HG02840 (cell line): ENCODE data around the gene YIPF5.

Experiments
- ATAC-seq: cut with Tn5 transposase; IDR thresholded peaks from one replicate; pipeline ENCODE4 v1.9.1; 2021; ENCODE audit warnings: mild to moderate bottlenecking, moderate library complexity, moderate number of reproducible peaks; ENCODE audit not compliant: unreplicated experiment, low FRiP score

Gene YIPF5

DNA sequence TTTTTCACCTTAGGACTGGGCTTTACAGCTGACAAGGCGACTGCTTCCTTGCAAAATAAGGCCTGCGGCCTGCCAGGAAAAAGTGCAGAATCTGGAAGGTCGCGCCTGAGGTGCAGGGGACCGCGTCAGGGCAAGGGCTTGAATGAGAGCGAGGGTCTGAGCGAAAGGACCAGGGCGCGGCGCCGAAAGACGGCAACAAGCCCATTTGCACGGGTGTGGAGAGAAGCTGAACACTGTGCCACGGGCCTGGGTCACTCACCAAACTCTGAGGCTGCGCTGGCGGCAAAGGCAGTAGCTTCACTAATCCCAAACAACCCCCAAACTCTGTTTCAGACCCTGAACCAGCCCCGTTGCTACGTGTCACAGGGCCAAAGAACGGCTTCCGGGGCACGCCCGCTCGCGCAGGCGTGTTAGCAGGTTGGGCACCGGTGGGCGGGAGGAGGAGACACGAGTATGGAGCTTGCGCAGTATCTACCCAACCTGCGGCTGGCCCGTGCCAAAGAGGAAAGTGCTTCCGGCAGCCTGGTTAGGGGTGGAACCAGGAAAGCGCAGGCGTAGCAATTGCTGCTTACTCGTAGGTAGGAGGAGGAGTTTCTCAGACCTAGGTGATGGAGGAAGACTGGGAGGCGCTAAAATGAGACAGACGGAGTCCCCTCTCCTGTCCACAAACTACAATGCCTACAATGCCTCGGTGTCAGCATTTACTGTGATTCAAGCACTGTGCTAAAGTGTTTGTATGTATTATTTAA lies at the start of gene YIPF5, which contains the start of gene KCTD16:
Gene YIPF5, minus strand, starts transcription at position 384 of the 749 bp plus-strand sequence. CDS start 704 bp downstream, outside the sequence.
Gene KCTD16, plus strand, starts transcription at position 598 of the 749 bp plus-strand sequence.
- ATAC-seq, result peak; percentile 100

DNA sequence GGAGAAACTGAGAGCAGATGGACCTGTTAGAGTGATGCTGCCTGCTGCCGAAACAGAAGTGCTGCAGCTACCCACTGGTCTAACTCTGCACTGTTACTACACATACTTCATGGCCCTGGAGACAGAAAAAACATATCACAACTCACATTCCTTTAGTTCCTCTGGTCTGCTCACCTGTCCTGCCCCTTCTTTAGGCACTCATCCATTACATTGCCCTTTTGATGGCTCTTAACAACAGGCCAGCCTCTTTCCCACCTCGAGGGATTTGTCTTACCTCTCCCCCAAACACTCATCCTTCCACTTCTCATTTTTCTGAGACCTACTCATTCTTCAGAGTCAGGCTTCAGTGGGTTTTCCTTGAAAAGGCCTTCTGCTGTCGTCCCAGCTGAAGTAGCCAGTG lies 49.4 kb upstream of the YIPF5 start:
- no peak for ATAC-seq

DNA sequence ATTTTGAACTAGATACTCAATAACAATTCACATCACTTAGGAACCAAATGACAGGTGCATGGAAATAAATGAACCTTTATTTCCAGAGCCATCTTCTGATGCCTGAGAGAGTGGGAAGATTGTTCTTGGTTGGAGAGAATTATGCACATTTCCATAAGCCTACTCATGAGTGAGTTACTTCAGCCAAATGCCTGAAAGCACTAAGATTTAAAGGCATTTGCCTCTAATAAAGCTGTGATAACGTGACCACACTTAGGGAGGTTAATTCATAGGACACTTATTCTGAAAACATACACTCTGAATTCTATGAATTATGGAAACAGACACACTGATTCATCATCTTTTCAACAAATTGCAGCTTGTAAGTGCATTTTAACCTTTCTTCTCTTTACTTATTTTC lies 40.2 kb upstream of the YIPF5 start:
- no peak for ATAC-seq

DNA sequence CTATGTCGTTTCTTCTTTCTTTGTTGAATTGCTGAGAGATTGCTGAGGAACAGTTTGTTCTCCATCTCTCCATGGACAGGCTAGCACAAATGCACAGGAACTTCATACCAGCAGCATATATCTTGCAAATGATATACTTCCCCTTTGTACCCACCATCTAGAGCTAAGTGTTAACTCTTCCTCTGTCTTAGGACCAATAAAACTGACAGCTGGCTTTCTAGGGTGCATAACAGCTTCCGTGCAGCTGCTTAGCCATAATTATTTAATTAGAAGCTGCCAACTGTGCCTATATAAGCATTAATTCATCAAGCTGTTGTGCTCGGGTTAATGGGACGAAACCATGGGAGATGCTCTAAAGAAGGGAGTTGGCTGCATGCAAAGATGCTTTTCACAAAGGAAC lies 38.9 kb upstream of the YIPF5 start:
- no peak for ATAC-seq

DNA sequence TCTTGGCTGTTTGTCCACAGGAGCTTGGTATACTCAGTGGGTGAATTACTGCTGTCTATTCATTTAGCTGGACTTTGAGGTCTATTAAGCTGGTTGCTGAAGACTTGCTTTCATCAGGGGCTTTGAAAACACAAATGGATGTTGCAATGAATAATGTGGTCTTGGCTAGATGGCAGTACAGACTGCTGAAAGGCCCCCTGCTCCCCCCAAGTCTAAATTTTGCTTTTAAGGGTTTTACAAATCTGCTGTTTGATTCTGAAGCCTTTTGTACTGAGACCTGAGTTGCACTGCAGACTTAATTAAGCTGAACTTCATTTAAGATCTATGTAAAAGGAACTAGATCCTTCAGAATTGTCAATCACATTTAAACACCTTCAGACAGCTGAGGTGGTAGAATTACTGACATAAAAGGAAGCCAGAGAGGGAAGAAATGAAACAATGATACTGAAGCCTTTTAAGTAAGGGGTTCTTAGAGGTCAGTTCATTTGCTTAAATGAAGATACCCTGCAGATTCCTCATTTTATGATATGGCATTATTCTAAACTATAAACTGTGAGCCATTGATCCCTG lies 37.5 kb upstream of the YIPF5 start:
- no peak for ATAC-seq

DNA sequence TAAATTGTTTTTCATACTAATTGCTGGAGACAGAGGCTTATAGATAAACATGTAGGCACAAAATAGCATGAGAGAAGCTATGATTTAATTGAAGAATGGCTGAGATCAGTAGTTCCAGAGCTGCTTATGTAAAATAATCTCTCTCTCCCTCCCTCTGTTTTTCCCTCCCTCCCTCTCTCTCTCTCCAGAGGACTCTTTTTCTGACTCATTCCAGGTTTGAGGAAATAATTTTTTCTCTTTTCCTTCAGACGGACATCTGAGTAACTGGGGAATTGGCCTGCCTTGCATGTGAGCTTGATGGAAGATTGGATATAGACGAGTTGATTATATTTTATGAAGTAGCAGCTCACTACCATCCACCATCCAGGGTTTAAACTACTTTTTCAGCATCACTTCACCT lies 35.7 kb upstream of the YIPF5 start:
- no peak for ATAC-seq

DNA sequence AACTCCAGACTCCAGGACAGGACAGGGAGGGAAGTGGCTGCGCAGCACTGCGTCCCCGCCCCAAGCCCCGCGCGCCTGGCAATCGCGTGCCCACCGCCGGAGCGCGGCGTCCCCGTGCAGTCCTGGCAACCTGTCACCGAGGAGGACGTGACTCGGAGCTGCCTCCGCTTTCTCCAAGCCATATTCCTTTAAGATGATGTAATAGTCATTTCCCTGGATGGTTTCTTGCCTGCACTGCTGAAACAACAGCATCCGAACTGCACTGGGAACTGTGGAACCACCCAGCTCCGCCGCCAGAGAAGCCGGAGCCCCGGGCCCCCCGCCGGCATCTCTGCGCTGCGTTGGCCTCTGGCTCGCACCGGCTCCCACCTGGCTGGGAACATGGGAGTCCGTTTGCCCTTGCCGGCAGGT lies 34.7 kb upstream of the YIPF5 start:
- no peak for ATAC-seq

DNA sequence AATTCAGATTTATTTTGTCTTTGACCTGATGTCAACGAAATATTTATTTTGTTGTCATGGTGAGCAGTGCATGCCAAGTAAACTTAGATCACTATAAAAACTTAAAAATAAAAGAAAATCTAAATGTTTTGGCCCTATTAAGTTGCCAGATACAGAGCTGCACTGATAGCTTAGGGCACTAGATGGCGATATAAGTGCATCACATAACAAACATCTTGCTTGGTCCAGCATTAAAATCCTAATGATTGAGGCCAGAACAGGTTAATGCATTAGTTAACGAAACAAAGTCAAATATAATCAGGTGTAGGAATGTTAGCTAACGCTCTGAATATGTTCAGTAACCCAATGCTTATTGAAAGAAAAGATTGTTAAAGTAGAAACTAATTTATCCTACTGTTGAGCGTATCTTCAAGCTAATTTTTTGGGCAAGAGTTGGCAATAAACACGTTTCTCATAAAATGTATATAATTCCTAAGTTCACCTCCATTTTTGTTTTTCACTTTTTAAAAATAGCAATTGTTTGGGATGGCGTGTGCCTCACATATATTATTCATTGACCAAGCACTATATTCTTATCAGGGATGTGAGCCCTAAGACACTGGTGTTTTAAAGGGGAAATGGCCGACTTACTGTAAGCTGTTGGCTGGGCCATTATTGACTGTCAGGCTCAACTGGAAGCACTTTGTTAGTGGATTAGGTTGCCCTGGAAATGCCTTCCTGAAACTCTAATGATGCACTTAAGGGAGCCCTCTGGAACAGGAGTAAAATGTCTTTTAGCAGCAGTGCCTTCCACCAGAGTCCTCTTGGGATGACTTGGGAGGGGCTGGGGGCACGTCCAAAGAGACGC lies 33.5 kb upstream of the YIPF5 start:
- peak; percentile 71 for ATAC-seq

DNA sequence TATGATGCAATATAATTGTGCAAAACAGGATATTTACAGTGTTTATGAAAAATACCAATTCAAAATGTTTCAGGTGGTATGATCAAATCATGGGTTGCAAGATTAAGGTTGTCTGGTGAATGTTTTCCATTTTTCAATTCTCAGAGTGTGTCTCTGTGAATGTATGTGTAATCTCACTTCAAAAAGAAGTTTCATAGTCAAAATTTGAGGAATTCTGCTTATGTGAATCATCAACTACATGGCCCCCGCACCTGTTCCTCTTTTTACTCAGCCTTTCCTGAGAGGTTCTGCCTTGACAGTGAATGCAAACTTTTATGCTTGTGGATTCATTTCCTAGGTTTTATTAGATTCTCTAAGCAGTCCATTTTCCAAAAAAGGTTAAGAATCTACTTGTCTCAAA lies 32.3 kb upstream of the YIPF5 start:
- ATAC-seq, result no peak

DNA sequence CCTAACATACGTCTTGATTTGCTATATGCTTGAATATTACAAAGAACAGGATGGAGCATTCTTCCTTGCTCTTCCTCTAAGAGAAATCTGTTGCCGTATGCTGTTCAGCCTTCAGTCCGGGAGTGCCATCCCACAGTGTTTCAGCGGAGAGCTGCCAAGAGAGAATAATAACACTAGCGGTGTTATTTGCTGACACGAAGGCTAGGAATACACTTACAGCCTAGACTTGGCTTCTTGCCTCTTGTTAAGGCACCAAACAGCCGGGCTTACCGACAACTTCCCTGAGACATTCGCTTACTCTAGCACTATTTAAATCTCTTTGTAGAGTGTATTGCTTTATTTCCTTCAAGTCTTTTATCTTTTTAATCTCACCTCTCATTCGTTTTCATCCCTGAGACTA lies 31.6 kb upstream of the YIPF5 start:
- ATAC-seq, result no peak

DNA sequence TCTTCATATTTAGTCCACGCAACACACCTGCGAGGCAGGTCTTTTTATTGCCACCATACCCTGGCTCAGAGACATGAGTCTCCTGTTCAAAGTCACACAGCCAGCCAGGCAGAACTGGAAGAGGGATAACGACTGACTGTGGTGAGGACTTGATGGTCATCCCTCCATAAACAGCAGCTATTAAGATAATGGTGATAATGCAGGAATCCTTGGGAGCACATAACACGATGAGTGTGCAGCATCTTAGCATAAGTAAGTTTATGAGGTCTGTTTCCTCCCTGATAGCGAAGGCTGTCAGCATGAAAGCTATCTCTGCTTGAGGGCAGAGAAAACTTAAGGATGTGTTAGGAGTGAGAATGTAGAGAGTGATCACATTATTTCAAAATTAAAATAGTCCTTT lies 31.1 kb upstream of the YIPF5 start:
- ATAC-seq, result no peak

DNA sequence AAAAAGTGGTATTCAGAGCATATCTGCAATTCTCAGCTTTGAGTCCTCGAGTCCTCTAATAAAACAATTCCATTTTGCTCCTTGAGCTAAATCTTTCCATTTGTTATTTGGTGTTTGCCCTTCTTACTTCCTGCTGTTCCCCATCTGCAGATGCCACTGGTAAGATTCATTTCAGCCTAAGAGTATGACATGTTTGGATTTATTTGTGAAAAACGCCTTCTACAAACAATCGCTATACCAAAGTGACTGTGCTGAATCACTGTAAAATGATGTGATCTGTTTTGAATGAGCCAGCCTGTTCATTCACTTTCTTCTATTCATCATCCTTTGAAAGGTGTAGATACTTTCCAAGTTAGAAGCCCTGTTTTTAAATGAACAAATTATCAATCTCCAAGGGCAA lies 27.9 kb upstream of the YIPF5 start:
- no peak for ATAC-seq

DNA sequence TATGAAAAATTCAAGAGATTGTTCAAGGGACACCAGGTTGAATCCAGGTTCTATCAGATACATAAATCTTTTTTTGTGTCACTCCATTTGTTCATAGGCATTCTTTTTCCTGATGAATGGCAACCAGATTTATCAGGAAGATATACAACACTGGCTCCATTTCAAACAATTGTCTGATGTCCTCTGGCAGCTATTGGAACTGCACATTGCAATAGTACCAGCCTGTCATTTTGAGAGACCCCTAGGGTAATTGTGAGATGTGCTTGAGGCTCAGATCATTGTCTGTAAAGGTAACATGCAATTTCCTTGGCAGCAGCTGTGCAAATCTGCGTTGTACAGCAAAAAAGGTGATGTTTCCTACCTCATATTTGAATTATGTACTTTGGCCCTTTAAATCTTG lies 26.2 kb upstream of the YIPF5 start:
- ATAC-seq, result no peak

DNA sequence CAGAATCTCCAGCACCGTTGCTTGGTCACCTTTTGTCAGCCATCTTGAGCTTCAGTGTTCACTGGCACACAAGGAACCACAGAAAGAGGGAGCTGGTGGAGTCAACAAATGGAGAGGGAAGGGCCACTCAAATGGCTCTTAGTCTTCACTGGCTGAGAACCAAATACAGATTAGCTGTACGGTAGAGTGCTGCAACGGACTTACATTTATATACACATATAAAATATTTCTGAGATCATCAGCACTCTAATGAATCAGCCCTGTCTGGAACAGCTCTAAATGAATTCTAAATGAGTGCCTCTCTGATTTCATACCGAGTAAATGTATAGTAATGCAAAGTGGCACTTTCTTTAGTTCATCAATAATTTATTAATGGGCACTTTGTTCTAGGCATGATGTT lies 25.0 kb upstream of the YIPF5 start:
- no peak for ATAC-seq

DNA sequence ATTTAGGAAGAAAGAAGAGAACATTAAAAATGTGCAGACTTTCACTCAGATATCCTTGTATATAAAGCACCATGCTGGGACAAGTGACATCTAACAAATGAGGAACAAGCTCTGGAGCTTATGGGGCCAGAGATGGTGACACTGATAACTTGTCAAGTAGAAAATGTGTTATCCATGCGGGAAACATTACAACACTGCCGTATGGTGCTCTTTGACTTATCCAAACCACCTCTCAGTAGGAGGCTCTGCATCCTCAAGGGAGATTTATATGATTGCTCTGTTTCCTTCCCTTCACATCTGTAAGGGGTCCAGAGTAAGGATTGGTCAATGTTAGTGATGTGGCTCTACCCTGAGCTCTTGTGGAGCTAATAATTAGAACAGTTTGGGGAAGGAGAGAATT lies 23.7 kb upstream of the YIPF5 start:
- no peak for ATAC-seq

DNA sequence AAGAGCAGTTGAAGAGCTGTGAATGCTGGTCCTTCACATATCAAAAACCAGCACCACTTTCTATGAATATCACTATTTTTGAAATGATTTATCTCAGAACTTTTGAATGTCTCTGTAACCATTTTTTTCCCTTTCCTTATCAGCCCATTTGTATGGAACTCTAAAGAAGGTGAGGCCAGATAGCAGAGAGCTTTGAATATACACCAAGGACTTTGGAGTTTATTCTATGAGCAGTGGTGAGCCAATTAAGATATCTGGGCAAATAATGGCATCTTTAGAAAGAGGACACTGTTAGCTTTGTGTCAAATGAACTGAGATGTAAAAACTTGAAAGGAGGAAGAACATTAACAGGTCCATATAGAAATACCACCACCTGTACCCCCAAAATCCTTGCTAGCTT lies 22.2 kb upstream of the YIPF5 start:
- ATAC-seq, result no peak

DNA sequence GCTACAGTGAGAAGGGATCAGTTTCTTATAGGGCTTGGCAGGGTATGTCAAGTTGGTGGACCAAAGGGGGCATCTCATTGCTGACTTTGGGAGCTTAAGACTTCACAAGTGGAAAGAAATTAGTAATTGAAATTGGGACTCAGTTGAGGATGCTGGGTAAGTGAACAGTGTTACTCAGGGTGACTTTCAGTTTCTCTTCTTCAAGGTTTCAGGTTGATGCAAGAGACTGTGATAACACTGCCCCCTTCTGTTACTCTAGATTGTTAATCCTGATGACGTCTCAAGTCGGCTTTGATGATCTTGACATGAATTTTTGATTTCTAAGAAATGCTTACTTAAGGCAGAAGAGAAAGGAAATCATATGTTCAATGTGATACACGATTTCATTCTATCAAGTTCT lies 21.5 kb upstream of the YIPF5 start:
- peak; percentile 95 for ATAC-seq

DNA sequence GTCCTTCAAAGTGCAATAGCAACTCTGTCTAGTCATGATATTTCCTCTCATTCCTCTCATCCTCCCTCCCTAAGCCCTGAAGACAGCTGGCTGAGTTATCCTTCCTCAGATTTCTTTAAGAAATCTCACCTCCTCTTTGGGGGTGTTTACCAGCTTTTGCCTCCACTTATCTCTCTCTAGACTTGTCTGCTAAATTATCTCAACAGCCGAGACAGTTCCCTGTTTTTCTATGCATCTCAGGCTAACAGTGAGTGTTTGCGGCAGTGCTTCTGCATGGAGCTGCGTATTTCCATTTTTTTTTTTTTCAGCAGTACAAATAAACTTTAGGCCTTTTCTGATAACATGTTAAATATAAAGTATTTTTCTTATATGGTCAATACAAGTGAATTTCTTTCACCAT lies 21.1 kb upstream of the YIPF5 start:
- no peak for ATAC-seq

DNA sequence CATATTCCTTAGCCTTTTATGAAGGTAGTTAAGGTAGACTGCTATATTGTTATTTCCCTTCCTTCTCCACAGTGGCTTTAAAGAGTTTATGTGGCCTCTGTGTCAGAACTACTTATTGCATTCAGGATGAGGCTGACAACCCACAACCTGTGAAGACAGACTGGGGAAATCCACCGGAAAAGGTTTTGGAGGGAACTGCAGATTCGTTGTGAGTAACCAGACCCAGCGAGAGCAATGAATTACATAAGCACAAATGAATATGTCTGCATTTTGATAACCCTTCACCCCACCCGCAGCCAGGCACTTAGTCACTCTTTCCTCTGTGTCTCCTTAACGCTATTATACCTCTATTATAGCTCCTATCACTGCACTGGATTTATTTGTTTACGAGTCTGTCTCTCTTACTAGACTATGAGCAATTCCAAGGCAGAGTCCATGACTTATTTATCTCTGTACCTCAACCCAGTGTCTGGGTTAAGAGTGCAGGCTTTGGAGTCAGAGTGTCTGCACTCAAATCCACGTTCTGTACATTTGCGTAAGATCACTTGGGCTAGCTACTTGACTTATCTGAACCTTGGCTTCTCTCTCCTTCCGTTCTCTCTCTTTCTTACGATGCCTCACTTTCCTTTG lies 19.5 kb upstream of the YIPF5 start:
- no peak for ATAC-seq

DNA sequence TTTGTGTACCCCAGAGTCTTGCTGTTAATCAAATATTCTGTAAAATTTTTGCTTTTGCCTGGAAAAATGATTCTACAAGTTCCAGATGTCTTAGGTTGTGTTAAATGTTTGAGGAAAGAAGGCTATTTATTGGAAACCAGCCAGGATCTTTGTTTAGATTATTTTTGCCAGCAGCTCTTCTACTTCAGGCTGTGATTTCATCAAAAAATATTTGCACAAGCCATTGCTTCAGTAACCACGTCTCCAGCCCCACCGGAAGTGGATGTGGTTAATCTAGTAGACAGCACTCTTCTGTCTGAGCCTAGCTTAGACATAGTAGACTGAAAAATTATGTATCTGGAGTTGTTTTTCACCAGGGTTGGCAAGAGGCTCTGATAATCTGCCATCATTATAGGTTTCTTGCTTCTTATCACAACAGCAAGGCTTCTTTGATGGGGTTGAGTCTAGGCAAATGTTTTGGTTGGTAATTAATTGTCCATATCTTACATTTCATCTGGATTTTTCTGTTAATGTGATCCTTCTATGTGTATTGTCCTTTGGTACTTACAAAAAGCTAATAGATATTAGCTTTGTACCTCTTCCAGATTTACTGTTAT lies 17.3 kb upstream of the YIPF5 start:
- ATAC-seq, result peak; percentile 90
